ENCODE data around the gene SORCS2. TPM values are rescaled to one million over a fixed set of nuclear protein-coding genes. Genes with fewer than 3 reads are reported as not detected.

The SORCS2 gene
- total and polyA plus RNA-seq, 2 of the 8 experiments (the other 6 are each of a cell fraction or from before 2014, with no cell fraction given) = 0.36 to 1.8 TPM

DNA sequence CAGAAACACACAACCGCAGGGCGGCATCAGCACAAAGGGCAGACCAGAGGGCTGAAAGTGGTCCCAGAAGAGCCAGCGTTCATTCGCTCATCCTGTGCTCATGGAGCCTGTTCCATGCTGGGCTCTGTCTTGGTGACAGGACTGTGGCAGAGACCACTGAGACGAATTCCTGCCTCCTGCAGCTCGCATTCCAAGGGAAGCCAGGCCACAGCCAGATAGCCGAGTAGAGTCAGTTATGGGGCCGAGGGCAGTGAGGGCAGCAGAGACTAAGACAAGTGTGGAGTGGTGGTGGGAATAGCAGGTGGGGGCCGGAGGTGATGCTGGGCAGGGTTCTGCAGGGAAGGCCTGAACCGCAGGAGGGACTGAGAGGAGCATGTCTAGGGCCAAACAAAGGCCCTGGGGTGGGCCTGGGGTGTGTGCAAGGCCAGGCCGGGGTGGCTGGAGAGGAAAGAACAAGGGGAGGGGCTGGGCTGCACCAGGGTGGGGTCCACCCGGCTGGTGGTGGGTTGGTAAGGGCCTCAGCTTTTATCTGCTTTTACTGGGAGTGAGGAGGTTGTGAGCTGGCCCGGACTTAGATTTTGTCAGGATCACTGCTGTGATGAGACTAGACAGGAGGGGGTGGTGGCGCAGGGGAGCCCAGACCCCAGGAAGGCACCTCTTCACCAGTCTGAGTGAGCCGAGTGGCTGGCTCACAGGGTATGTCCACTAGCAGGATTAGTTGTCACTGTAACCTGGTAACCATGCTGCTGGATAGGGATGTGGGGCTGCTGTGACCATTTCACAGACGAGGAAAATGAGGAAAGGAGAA, 236.1 kb downstream of the SORCS2 start:
- H3K14ac ChIP-seq (ENCODE audit: insufficient read length) = no peak overlapping the region
- peaks cover 0 to 29% (median 12%) of the 10 kb centered on the region in 4 experiments; a peak in 4 of 7 replicates for H3K4me1 ChIP-seq (replicated peaks in 1 of 4; ENCODE audit: control insufficient read depth in 3 of 4, insufficient read depth in 4 of 4, low read length in 3 of 4)
- no peak for FAIRE-seq
- peak overlapping the region; percentile 38 for H3K18ac ChIP-seq (ENCODE audit: extremely low read depth, low read length)
- no peak overlapping the region for H2BK120ac ChIP-seq (replicated peaks; ENCODE audit: low read depth, low read length)
- no peaks in the 10 kb centered on the region for H3K79me2 ChIP-seq (ENCODE audit: control insufficient read depth in 1 of 2, insufficient read depth in 2 of 2, low read length in 2 of 2)
- peak overlapping the region; percentile 1; the same call in 1 of the 2 replicates for H2BK15ac ChIP-seq (ENCODE audit: low read length)
- CTCF ChIA-PET (ENCODE audit: partially characterized antibody) = interaction anchor here (1.2 to 1.5 kb wide), 2 partner anchors 292 to 303 kb away, joined by 3 read pairs; no protein-coding TSS in a partner anchor
- H3K56ac ChIP-seq (replicated peaks; ENCODE audit: insufficient read length, low read depth, low read length) = no peak overlapping the region
- H3K4me2 ChIP-seq (ENCODE audit: insufficient read depth in 1 of 2, low read depth in 2 of 2, low read length in 2 of 2) = no peak overlapping the region
- 78% methylated on average over 13 of the region's 16 CpGs; no CpG with 5 or more reads in 1 of the 2 experiments for WGBS, 2 experiments (ENCODE audit: extremely low coverage in 1 of 2, insufficient coverage in 1 of 2, insufficient read length in 1 of 2, insufficient replicate concordance in 2 of 2, low coverage in 1 of 2, low lambda C conversion rate in 2 of 2, missing lambda C conversion rate in 1 of 2)
- DNase-seq (ENCODE audit: low read depth in 1 of 2, low spot score in 2 of 2) = peak in 1 of 2 experiments; percentile 53
- no peak overlapping the region; the same call in 1 of the 2 replicates for H4K8ac ChIP-seq (ENCODE audit: extremely low read depth, insufficient read depth, low read length)
- H3K79me1 ChIP-seq (ENCODE audit: low read depth, low read length) = no peaks in the 10 kb centered on the region
- TF ChIP-seq PHF8 (conservative IDR thresholded peaks at IDR 0.05; ENCODE audit: low read depth, low read length) = no peak
- TF ChIP-seq RAD21 (IDR thresholded peaks at IDR 0.05 in 1 of 2, conservative IDR thresholded peaks at IDR 0.05 in 1 of 2; ENCODE audit: low read depth in 2 of 2, low read length in 2 of 2) = peak in 1 of 2 experiments; percentile 16; a peak in 1 of 4 replicates
- 0 out of 4 replicates have a peak, but pooled peaks of 1 of the 2 experiments have one; percentile 53 for TF ChIP-seq HDAC2 (IDR thresholded peaks at IDR 0.05; ENCODE audit: borderline replicate concordance in 1 of 2, low read depth in 2 of 2, low read length in 2 of 2)
- TF ChIP-seq KDM1A (IDR thresholded peaks at IDR 0.05; ENCODE audit: borderline replicate concordance, low read length) = no peak
- peak; percentile 96 for TF ChIP-seq TEAD4 (IDR thresholded peaks at IDR 0.05; ENCODE audit: low read depth, low read length)
- TF ChIP-seq YY1 (IDR thresholded peaks at IDR 0.05; ENCODE audit: low read depth, low read length) = 0 out of 2 replicates have a peak, but pooled peaks have one; percentile 11
- TF ChIP-seq SP4 (IDR thresholded peaks at IDR 0.05; ENCODE audit: low read length) = no peak
- no peak for TF ChIP-seq SP1 (IDR thresholded peaks at IDR 0.05; ENCODE audit: low read depth, low read length)
- H3K9me3 ChIP-seq (ENCODE audit: insufficient read depth in 2 of 2, low read depth in 1 of 2, low read length in 1 of 2) = no peaks in the 10 kb centered on the region
- no peaks in the 10 kb centered on the region for H3K23me2 ChIP-seq (ENCODE audit: low read depth, low read length)
- no peak overlapping the region for H3K9ac ChIP-seq (replicated peaks in 1 of 4; ENCODE audit: extremely low read depth in 1 of 4, low read depth in 3 of 4, low read length in 3 of 4)
- H3K4me3 ChIP-seq (ENCODE audit: extremely low read depth in 1 of 4, insufficient read depth in 2 of 4, low read depth in 3 of 4, low read length in 4 of 4) = no peak overlapping the region
- 0 out of 2 replicates have a peak overlapping the region, but pooled peaks have one; percentile 5 for H2BK5ac ChIP-seq (ENCODE audit: low read depth, low read length)
- H3K27ac ChIP-seq (ENCODE audit: low read depth, low read length) = no peak overlapping the region
- POLR2A ChIA-PET (ENCODE audit: partially characterized antibody) = interaction anchor here (1.3 kb wide), 1 partner anchor 22 kb away, joined by 3 read pairs; no protein-coding TSS in a partner anchor
- peak overlapping the region; percentile 75; the same call in 1 of the 2 replicates for H2BK12ac ChIP-seq (ENCODE audit: low read depth, low read length)
- no peak overlapping the region for H4K91ac ChIP-seq (replicated peaks; ENCODE audit: insufficient read length, low read length)
- peak overlapping the region; percentile 27; the same call in 1 of the 2 replicates for H2BK20ac ChIP-seq (ENCODE audit: low read length)
- H3K4ac ChIP-seq (replicated peaks; ENCODE audit: insufficient read length, low read depth, low read length) = no peak overlapping the region
- no peak overlapping the region for H2AK5ac ChIP-seq (ENCODE audit: low read depth, low read length)
- H3K36me3 ChIP-seq (ENCODE audit: control insufficient read depth in 2 of 4, insufficient read depth in 4 of 4, low read length in 3 of 4) = no peaks in the 10 kb centered on the region
- H3K27me3 ChIP-seq (replicated peaks in 1 of 4; ENCODE audit: control insufficient read depth in 3 of 4, extremely low read depth in 1 of 4, insufficient read depth in 3 of 4, low read length in 3 of 4) = no peaks in the 10 kb centered on the region
- no peak overlapping the region for H4K5ac ChIP-seq (ENCODE audit: insufficient read length, low read depth, low read length)
- H2AFZ ChIP-seq (ENCODE audit: low read length) = no peak overlapping the region
- no peaks in the 10 kb centered on the region for H4K20me1 ChIP-seq (replicated peaks in 1 of 2; ENCODE audit: control insufficient read depth in 1 of 2, insufficient read depth in 2 of 2, low read length in 2 of 2)
- H3K23ac ChIP-seq (ENCODE audit: insufficient read length) = no peak overlapping the region
